ENCODE data around the gene WDR33.
"Not testable (repeated sequence)": the region's sequence is repeated elsewhere in the genome, so short reads cannot be mapped to it uniquely, and the experiment has no call there.

WDR33 gene

GRCh38 chr2:127770534-127770933 is 40.4 kb downstream of the WDR33 start:
- H3K36me3 ChIP-seq (ENCODE audit: control insufficient read depth in 2 of 2, insufficient read depth in 1 of 2, low read length in 2 of 2): peaks cover 37 to 40% of the 10 kb centered on the region in 2 experiments
- POLR2A ChIA-PET; H3K4me3 ChIP-seq (ENCODE audit: low read depth, low read length); H3K4me1 ChIP-seq (ENCODE audit: control insufficient read depth, insufficient read depth, low read length); H3K9me3 ChIP-seq (ENCODE audit: control insufficient read depth, insufficient read depth, low read depth, low read length); H3K27ac ChIP-seq (ENCODE audit: extremely low read depth, low read depth, low read length): not testable (repeated sequence)
- CTCF ChIA-PET: interaction anchor here (0.7 kb wide), 1 partner anchor 179 kb away, joined by 4 read pairs; no protein-coding TSS in a partner anchor
- TF ChIP-seq ZNF510 (tag by site-specific recombination; IDR thresholded peaks at IDR 0.05; ENCODE audit: insufficient replicate concordance) (peak; percentile 76), ZNF354C (tag by site-specific recombination; IDR thresholded peaks at IDR 0.05; ENCODE audit: borderline replicate concordance, low read depth) (0 out of 2 replicates have a peak, but pooled peaks have one; percentile 63), ZNF555 (tag by site-specific recombination; conservative IDR thresholded peaks at IDR 0.05) (peak; percentile 78), ZNF366 (tag by site-specific recombination; conservative IDR thresholded peaks at IDR 0.05) (peak; percentile 35; the same call in 1 of the 2 replicates), ZNF433 (tag by site-specific recombination; IDR thresholded peaks at IDR 0.05; ENCODE audit: low read depth) (peak; percentile 40; the same call in 1 of the 2 replicates), ZFP37 (tag by site-specific recombination; IDR thresholded peaks at IDR 0.05) (0 out of 2 replicates have a peak, but pooled peaks have one; percentile 35), ZNF558 (tag by site-specific recombination; IDR thresholded peaks at IDR 0.05) (0 out of 2 replicates have a peak, but pooled peaks have one; percentile 56), ZNF19 (tag by site-specific recombination; IDR thresholded peaks at IDR 0.05; ENCODE audit: low read depth) (0 out of 2 replicates have a peak, but pooled peaks have one; percentile 20), ZBTB21 (tag by site-specific recombination; IDR thresholded peaks at IDR 0.05) (peak; percentile 33; the same call in 1 of the 2 replicates), ZNF140 (tag by site-specific recombination; IDR thresholded peaks at IDR 0.05) (peak; percentile 76; the same call in 1 of the 2 replicates), ZNF560 (tag by site-specific recombination; IDR thresholded peaks at IDR 0.05; ENCODE audit: borderline replicate concordance) (0 out of 2 replicates have a peak, but pooled peaks have one; percentile 17), ZNF654 (tag by site-specific recombination; IDR thresholded peaks at IDR 0.05; ENCODE audit: low read depth) (peak; percentile 35; the same call in 1 of the 2 replicates), ZNF266 (tag by site-specific recombination; IDR thresholded peaks at IDR 0.05; ENCODE audit: low read depth) (peak; percentile 67; the same call in 1 of the 2 replicates), ZNF501 (tag by site-specific recombination; IDR thresholded peaks at IDR 0.05) (0 out of 2 replicates have a peak, but pooled peaks have one; percentile 28), ZNF426 (tag by site-specific recombination; IDR thresholded peaks at IDR 0.05) (peak; percentile 89), REST (tag by site-specific recombination; IDR thresholded peaks at IDR 0.05) (peak; percentile 54; the same call in 1 of the 2 replicates), ZNF518A (tag by site-specific recombination; conservative IDR thresholded peaks at IDR 0.05; ENCODE audit: low read depth) (peak; percentile 87), ZNF394 (tag by site-specific recombination; IDR thresholded peaks at IDR 0.05; ENCODE audit: borderline replicate concordance) (peak; percentile 97), ZBTB11 (tag by site-specific recombination; conservative IDR thresholded peaks at IDR 0.05; ENCODE audit: low read depth) (peak; percentile 60), ZNF580 (tag by site-specific recombination; IDR thresholded peaks at IDR 0.05) (0 out of 2 replicates have a peak, but pooled peaks have one; percentile 47), ZBTB8A (tag by site-specific recombination; IDR thresholded peaks at IDR 0.05) (peak; percentile 72), ZNF623 (tag by site-specific recombination; IDR thresholded peaks at IDR 0.05) (peak; percentile 75), AEBP2 (tag by site-specific recombination; IDR thresholded peaks at IDR 0.05; ENCODE audit: borderline replicate concordance) (0 out of 2 replicates have a peak, but pooled peaks have one; percentile 46)

Measured in HEK293 (cell line).